Left ventricle myocardium superior (tissue), 1 donor: ENCODE measurements around the gene HKDC1. TPM values are rescaled to one million over a fixed set of nuclear protein-coding genes. Genes with fewer than 3 reads are reported as not detected.
A peak's percentile ranks its signal among the peaks of the same experiment; 100 is the strongest.

ENCODE experiments used
- ATAC-seq: fragments of 200-7000 bp; cut with Tn5 transposase; one replicate; pipeline ENCODE4 v1.9.1; 2020; ENCODE audit warnings: mild to moderate bottlenecking, moderate library complexity
- DNase-seq: peaks from one replicate; pipeline ENCODE4 v3.0.0-alpha.2; 2020
- intact Hi-C: fragments of 100-400 bp; cut with micrococcal nuclease; formaldehyde crosslinking; loops from one replicate; pipeline ENCODE4 v1.11.0; 2022
- total RNA-seq: library from RNA; stranded (reverse); fragmentation: NEBNext Ultra II Directional; extraction: Animal tissue kit (Norgen Biotek cat#: 25700); gene quantifications from one replicate; pipeline ENCODE4 v1.2.1, GENCODE V29; 2021
- donor health status: DM: no; HTN: yes; CAD: no; lungs with severe emphysema.

The HKDC1 gene
- total RNA-seq, 1 donor from 2014 or later, result not detected

DNA sequence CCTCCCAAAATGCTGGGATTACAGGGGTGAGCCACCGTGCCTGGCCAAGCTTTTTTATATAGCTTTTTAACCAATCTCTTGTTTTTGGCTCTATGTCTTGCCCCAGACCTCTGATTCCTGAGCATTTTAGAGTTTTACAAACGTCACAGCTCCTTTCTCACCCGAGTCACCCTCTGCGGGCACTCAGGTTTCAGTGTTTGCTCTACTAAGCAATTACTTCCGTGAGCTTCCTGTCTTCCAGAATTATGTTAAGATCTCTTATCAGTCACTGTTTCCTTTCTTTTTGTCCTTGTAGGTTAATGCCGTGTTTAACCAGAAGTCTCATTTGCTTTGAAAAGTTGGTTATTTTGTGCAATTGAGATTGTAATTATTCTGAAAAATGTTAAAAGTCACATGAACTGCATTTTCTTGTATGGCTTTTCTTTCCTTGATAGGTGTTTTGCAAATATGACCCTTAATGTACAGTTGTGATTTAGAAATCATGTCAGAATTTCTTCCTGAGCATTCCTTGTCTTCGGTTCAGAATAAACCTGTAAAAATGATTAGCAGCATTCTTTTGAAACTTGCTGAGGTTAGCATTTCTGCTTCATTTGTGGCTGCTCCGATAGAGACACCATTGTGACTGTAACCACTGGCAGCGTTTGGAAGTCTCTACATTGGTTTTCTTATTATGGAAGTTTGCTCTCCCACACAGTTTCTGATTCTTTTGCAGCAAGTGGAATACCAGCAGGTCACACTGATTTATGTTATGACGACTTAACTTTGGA is 4.5 kb upstream of the HKDC1 start:
- ATAC-seq (no peak), DNase-seq (no peak)
- intact Hi-C loops, result no loop called here

DNA sequence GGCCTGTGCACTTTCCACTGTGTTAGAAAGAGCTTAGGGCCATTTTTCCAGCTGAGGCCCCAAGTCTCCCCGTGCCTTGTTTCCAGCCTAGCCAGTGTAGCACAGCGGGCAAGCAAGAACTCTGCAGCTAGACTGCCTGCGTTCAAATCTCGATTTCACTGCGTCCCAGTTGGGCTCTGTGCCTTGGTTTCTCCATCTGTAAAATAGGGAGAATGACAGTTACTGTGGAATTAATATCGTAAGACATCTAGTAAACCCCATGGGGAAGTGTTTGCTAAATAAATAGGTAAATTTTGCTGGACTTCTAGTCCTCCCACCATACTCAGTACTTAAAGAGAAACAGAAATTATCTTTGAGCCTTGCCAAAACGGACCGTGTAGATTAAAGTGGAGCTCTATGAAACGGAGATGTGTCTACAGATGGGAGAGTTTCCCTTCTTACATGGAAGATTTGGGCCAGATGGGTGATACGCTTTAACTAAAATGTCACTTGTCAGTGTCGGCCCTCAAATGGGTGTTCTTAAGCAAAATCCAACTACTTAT is 3.5 kb upstream of the HKDC1 start:
- no peak for ATAC-seq
- intact Hi-C loops, result no loop called here
- no peak for DNase-seq

- DNase-seq (no peak), ATAC-seq (no peak)
- intact Hi-C loops, result no loop called here
Measured at GRCh38 chr10:69217119-69217754, 2.9 kb upstream of the HKDC1 start.

DNA sequence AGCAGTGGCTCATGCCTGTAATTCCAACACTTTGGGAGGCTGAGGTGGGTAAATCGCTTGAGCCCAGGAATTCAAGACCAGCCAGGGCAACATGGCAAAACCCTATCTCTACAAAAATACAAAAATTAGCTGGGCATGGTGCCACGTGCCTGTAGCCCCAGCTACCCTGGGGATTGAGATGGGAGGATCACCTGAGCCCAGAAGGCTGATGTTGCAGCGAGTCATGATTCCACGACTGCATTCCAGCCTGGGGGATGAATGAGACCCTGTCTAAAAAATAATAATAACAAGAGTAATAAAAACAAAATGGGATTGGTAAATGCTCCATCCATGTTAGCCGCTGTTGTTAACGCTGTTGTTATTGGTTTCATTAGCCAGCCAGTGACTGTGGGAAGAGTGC is 1.3 kb upstream of the HKDC1 start:
- ATAC-seq (no peak), DNase-seq (no peak)
- intact Hi-C loops, result no loop called here

DNA sequence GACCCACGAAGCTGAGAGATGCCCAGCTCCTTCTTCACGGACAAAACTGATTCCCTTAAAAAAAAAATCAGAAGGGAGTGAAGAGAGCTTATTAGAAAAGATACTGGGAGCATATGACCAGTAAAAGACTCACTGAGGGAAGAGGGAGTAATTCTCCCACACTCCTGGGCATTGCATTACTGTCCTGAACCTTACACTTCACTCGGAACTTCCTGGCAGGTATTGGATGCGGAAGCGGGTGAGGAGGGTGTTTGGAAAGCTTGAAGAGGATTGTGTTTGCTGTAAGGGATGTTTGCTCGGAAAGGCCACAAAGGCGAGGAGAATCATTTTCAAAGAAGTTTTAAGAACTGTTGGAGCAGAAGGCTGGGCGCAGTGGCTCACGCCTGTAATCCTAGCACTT is 375 bp downstream of the HKDC1 start:
- no peak for DNase-seq
- intact Hi-C loops, result no loop called here
- no peak for ATAC-seq

DNA sequence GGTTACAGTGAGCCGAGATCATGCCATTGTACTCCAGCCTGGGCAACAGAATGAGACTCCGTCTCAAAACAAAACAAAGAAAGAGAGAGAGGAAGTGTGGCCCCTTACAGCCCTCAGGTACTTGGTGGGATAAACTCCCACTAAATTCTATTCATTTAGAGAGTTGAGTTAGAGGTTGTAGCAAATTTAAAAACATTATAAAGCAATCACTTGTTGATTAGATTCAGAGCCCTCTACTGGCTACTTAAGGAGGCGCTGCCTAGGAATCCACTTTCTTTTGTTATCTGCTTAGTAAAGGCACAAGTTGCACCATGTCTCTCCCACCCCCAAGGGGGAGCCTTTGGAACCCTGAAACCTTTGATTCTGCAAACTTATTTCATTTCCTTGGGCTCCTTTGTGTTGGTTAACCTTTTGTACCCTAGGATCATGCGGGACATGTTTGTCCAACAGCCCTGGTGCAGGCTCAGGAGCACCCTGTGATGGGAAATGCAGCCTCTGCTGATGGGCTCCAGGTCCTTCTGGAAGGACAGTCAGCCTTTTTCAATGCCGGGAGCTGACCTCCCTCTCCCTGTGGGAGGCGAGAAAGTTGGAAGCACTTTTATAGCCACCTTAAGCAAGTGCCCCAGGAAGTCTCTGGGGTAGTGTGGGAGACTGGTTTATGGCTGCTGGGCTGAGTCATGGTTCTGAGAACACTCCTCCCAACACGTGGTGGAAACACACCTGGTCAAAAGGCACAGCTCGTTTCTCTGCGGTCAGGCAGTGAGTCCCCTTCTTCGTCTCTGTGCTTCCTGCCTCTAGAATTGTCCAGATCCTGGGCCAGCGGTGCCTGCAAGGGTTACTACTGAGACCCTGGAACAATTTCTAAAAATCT is 2.3 kb downstream of the HKDC1 start:
- peak; percentile 46 for ATAC-seq
- intact Hi-C loops, result no loop called here

DNA sequence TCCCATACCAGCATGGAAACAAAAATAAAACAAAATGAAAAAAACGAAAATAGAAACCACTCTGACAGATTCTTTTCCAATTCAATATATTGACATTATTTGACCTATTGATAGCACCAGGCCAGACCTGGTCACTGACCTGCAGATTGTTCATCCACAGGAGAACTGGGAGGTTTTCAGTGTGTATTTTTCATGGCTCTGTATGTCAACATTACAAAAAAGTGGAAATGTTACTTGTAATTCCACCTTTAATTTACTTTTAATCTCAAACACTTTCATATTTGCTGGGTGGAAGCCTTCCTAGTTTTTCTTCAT is 2.9 kb downstream of the HKDC1 start:
- intact Hi-C loops, result no loop called here
- ATAC-seq (no peak), DNase-seq (no peak)

More for the DNA sequence above, 2.3 kb downstream of the HKDC1 start:
- no peak for DNase-seq

DNA sequence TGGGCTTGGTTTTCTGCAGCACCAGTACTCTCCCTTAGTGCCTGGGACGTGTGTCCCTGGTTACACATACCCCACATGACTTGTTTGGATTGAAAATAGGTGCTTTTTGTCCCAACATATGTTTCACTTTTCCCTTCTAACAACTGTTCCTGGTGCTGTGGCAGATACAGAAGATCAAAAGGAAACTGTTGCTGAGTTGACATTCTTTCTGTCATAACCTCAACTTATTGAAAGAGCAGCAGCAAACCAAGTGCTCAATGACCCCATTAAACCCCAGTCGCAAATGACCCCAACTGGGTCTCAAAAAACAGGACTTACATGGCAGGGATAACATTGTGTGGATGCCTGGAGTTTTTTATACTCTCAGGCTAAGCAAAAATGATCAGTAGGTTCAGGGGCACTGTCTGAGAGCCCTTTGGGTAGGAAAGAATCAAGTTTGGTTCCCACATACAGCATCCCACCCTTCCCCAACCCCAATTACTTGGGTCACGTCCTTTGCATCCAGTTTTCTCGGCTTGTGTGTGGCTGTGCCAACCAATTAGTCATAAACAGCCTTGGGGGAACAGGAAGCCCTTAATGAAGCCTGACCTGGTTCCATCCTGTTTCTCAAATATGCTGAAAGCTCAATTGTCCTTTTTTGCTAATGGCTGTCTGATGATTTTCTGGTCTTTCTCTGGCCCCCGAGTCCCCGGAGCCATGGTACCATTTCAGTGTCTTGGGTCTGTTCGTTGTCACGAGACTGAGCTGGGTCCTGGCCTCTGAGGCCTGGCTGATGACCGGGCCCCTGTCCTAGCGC is 4.9 kb downstream of the HKDC1 start:
- ATAC-seq (no peak), DNase-seq (no peak)
- intact Hi-C loops, result no loop called here

- ATAC-seq, result no peak
- intact Hi-C loops, result no loop called here
Measured at GRCh38 chr10:69225681-69226080, 5.5 kb downstream of the HKDC1 start.

GRCh38 chr10:69226919-69227450 is 6.9 kb downstream of the HKDC1 start:
- ATAC-seq, result no peak
- DNase-seq, result no peak
- intact Hi-C loops, result no loop called here

More at GRCh38 chr10:69225681-69226080, 5.5 kb downstream of the HKDC1 start:
- no peak for DNase-seq

- ATAC-seq (no peak), DNase-seq (no peak)
- intact Hi-C loops, result no loop called here
Measured at GRCh38 chr10:69228151-69228550, 8.0 kb downstream of the HKDC1 start.

DNA sequence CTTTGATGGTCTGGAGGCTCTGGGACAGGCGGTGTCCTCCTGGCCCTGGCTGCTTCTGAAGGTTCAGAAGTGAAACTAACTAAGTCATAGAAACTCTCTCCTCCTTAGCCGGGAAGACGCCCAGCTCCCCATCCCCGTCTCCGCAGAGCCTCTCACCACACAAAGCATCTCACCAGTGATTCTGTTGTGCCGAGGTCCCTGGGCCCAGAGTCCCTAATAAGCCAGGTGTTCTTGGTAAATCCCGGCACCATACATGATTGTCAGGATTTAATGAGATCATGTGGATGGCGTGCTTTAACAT is 9.4 kb downstream of the HKDC1 start:
- no peak for ATAC-seq
- intact Hi-C loops, result no loop called here
- no peak for DNase-seq

DNA sequence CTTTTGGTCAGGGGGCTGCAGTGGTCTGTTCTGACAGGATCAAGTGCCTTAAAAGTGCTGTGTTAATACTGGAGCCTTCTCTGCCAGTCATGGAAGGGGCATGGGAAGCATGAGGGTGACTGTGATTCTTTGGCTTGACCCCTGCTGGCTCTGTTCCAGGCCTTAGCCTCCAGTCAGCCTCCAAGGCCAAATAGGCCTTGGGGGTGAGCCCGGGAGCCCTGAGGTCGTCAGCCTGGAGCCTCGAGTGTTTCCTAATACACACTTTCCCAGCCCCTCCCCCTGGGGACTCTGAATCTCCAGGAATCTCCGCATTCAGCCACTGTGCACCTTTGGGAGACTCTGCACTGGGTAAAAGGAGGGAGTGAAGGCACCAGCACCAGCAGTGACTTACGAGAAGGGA is 10.0 kb downstream of the HKDC1 start:
- intact Hi-C loops, result no loop called here
- no peak for DNase-seq
- ATAC-seq, result no peak

- DNase-seq (no peak), ATAC-seq (no peak)
- intact Hi-C loops, result no loop called here
Measured at GRCh38 chr10:69232252-69232651, 12.1 kb downstream of the HKDC1 start.

DNA sequence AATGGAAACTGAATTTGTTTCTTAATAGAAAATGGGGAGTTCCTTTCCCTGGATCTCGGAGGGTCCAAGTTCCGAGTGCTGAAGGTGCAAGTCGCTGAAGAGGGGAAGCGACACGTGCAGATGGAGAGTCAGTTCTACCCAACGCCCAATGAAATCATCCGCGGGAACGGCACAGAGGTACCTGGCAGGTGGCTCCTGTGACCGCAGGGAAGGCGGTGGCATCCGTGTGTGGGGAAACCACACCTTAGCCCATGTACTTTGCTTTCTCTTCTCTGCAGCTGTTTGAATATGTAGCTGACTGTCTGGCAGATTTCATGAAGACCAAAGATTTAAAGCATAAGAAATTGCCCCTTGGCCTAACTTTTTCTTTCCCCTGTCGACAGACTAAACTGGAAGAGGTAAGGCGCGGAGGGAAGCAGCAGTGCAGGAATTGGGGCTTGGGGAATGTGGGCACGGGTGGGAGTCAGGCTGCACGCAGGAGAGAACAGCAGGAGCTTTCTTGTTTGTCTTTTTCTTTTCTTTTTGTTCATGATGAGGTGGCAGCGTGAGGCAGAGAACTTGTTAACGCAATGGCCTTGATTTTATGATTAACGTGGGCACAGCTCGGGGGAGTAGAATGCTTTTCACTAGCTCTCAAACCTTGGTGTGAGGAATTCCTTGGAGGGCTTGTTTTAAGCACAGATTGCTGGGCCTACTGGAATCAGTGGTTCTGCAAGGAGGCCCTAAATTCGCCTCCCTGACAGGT is 12.8 kb downstream of the HKDC1 start:
- intact Hi-C loops, result no loop called here
- ATAC-seq (no peak), DNase-seq (no peak)

GRCh38 chr10:69234447-69234846 is 14.3 kb downstream of the HKDC1 start:
- intact Hi-C loops, result no loop called here
- ATAC-seq, result no peak
- no peak for DNase-seq

DNA sequence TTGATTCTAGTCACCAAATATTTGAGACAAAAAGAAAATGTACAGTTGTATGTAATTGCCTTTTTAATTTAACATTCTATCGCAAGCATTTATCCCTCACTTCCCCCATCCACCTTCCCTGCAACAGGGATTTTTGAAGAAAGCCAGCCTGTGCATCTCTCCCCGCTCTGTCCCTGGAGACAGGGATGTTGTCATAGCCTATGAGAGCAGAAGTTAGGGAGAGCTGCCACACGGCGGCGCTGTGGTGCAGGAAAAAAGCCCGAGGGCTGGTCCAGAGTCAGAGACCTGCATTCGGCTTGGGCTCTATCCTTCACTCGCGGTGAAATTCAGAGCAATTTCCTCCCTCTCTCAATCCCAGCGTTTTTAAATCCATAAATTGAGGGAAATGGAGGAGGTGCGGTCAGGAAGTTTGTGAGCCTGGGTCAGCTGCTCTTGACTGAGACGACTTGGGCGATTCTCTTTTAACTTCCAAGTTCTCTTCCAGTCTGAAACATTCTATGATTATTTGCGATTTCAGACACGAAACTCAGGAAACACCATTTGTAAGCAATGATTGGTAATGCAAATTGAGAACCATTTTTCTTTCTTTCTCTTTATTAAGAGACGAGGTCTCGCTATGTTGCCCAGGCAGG is 17.5 kb downstream of the HKDC1 start:
- peak; percentile 93 for DNase-seq
- intact Hi-C loops, result loop anchor here (5.0 kb wide), 1 partner anchor 155 kb away; no protein-coding TSS in a partner anchor
- peak; percentile 99 for ATAC-seq

DNA sequence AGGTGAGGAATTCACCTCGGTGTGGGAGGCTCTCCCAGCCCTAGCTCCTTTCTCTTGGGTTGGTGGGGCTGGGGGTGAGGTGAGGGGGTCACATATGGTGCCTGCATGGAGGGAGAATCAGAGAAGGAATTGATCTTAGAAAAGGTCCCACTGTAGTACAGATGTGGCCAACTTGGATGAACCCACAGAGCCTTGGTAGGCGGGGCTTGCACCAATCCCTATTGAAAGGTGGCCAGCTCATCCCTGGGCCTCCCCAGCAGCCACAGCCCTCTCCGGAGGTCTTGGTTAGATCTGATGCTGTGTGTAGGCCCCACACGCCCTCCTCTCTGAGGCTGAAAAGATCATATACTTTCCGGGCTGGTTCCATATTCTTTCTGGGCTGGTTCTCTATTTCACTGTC is 19.0 kb downstream of the HKDC1 start:
- intact Hi-C loops, result loop anchor here (5.0 kb wide), 1 partner anchor 153 kb away; no protein-coding TSS in a partner anchor
- ATAC-seq, result no peak
- no peak for DNase-seq
